Measurements from ENCODE around the gene TPRN.

TPRN gene

DNA sequence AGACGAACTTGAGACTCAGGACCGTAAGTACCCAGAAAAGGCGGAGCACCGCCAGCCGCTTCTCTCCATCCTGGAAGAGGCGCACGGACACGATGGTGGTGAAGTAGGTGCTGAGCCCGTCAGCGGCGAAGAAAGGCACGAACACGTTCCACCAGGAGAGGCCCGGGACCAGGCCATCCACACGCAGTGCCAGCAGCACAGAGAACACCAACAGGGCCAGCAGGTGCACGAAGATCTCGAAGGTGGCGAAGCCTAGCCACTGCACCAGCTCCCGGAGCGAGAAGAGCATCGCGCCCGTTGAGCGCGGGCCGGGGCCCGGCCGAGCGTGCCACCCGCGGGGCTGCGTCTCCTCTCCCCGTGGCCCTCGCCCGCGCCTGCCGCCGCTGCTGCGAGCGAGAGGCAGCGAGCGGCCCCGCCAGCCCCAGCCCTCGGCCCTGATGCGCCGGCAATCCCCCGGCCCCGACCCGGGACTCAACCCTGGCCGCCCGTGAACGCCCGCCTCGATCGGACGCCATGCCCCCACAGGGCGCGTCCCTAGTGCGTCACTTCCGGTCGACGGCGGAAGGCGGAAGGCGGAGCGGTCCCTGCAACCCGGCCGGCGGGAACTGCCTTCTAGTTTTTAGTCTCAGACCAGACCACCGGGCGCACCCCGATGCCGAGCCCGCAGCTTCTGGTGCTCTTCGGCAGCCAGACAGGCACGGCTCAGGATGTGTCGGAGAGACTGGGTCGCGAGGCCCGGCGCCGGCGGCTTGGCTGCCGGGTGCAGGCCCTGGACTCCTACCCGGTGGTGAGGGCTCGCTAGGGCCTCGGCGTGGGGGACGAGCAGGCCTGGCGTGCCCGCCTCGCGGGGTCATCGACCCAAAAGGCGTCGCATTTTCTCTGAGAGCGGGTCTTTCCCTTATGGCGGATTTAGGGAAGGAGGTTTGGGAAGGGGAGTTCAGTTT lies 4.9 kb upstream of the TPRN start, which contains the start of the genes NDOR1 and TMEM203:
Gene NDOR1 (plus strand): TSS at position 575 of the 944 bp plus-strand sequence. CDS start 78 bp downstream, at position 653.
Gene TMEM203 (minus strand): TSS at position 523 of the 944 bp plus-strand sequence. CDS start 234 bp downstream, at position 289.
- peak; percentile 96 to 97 for DNase-seq

DNA sequence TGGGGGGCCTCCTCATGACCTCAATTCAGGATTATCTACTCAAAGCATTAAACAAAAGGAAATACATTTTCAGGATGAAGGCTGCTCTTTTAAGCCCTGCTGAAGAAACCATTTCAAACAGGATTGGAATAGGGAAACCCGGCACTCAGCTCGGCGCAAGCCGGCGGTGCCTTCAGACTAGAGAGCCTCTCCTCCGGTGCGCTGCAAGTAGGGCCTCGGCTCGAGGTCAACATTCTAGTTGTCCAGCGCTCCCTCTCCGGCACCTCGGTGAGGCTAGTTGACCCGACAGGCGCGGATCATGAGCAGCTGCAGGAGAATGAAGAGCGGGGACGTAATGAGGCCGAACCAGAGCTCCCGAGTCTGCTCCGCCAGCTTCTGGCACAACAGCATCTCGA lies 4.2 kb upstream of the TPRN start:
- DNase-seq = no peak

DNA sequence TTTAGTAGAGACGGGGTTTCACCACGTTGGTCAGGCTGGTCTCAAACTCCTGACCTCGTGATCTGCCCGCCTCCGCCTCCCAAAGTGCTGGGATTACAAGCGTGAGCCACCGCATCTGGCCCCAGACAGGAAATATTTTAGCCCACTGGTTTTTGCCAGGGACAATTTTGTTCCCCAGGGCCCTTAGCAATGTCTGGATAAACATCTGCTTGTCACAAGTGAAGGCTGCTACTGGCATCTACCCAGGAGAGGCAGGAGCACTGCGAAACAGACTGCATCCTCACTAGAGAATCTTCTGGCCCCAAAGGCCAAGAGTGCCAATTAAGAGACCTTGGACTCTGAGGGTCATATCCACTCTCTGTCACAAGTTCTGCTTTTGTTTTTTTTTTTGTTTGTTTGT lies 2.4 kb upstream of the TPRN start:
- no peak for DNase-seq

GRCh38 chr9:137201205-137201868 lies 796 bp upstream of the TPRN start:
- DNase-seq = no peak

GRCh38 chr9:137199411-137200121 lies 975 bp downstream of the TPRN start:
- DNase-seq = no peak

DNA sequence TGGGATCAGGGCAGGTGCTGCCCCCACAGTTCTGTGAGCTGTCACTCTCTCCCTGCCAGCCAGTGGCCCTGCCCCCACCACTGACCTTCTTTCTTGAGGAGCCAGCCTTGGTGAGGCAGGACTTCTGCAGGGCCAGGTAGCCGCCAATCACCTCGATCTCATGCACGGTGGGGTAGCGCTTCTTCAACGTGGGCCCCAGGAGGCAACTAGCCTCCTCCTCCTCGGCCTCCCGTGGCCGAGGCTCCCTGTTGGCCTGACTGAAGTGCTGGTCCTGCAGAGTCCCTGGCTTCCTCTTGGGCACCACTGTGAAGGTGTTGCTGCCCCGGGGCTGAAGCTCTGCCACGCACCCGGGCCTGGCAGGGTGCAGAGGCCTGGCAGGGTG lies 1.6 kb downstream of the TPRN start:
- DNase-seq = no peak

DNA sequence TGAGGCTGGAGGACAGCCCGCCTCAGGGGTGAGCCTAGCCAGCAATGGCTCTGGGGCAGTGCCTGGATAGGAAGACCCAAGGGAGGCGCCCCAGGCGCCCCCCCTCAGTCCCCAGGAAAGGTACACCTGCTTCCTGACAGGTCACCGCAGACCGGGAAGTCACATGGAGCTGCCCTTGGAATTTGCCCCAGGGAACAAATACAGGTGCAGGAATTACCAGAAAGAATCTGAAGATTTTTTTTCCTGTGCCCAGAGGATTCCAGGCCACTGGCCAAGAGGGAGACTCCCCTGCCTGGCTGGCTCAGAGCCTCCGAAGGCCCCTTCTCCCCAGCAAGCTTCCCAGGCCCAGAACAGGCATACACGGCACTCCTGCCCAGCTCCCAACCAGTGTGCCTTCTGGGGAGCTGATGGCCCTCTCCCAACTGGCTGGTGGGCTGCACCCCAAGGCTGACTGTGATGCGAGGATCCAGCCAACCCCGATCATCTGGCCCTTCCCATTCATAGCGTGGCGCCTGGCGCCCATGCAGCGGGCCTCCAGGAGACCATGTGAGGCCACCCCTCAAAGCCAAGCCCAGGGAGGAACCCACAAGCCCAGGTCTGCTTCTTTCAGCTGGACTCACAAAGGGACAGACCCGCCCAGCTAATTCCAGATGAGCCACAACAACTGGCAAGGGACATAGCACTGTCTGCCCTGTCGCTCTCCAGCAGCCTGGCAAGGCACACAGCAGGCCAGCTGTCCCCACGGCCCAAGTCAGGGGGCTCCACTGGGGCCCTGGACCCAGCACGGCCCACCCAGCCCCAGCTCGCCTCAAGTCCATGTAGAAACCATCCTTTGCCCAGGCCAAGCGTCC lies 2.3 kb downstream of the TPRN start:
- DNase-seq = no peak

- no peak for DNase-seq
Observed at GRCh38 chr9:137195525-137196220, 4.9 kb downstream of the TPRN start.

DNA sequence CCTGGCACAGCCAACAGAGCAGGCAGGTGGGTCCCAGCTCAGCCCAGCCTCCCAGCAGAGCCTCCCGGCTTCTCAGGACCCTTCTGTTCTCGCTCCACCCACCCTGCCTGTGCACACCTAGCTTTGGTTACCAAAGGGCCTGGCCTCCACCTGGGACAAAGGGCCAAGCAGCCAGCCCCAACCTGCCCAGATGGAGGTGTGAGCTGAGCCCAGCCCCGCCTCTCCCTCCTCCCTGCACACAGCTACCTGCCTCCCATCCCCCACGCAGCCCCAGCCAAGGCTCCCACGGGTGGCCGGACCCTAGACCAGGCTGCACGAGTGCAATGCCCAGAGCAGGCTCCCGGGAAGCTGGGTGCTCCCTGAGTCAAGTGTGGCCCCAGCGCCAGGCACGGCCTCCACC lies 5.6 kb downstream of the TPRN start:
- no peak for DNase-seq

DNA sequence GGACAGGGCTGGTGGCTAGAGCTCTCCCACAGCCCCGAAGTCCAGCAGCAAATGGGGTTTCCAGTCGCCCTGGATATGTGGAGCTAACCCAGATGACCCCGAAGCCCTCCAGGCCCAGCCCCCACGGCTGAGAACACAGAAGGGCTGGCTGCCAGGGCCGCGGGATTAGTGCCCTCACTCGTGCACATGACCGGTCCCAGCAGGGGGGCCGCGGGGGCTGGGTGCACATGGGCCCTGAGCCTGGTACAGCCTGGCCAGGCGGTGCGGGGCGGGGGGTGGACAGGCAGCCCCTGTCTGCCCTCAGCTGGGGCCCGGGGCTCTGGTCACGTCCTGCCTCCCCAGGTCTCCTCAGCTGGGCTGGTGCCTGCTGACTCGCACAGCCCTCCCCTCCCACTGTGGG lies 6.2 kb downstream of the TPRN start:
- no peak for DNase-seq

DNA sequence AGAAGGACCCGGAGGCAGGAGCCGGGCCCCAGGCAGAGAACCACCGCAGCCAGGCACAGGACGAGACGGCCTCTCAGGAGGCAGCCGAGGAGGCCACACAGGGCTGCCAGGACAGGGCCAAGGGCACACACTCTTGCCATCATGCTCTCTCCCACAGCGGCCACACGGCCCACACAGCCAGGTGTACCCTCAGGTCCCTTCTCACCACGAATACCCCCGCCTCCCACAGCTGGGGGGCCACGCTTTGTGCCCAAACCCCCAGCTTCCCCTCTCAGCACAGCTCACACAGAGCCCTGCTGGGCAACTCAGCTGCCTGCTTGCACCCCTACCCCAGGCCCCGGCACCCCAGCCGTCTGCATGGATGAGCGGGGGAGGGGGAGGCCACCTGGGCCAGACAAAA lies 6.8 kb downstream of the TPRN start:
- no peak for DNase-seq

DNA sequence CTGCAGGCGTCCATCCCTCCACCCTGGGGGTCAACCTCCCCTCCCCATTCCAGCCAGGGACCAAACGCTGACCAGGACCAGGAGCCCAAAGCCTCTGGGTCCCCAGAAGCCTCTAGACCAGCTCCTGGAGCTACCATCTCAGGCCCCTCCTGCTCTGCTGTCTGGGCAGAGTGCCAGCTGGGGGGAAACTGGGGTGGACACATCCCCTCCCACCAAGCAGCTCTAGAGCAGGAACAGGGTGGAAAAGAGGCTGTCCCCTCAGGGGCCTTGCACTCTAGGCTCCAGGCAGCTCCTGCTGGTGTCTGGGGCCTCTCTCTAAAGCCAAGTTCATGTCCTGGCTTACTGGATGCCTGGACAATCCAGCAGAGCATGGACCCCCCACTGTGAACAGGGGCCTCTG lies 7.7 kb downstream of the TPRN start:
- DNase-seq = no peak

DNA sequence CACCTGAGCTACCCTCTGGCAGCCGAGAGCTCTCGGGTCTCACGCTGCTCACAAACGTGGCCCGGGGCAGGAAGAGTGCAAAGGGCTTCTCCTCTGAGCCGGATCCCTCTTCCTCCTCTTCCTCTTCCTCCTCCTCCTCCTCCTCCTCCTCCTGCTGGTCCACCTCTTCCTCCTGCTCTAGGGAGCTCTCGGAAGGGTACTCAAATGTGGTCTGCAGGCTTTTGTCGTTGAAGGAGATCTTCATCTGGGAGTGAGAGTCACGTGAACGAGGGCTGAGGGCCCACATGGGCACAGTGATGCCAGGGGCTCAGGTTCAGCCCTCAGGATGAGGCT lies 8.1 kb downstream of the TPRN start:
- no peak for DNase-seq

GRCh38 chr9:137191691-137192447 lies 8.7 kb downstream of the TPRN start:
- DNase-seq = no peak

DNA sequence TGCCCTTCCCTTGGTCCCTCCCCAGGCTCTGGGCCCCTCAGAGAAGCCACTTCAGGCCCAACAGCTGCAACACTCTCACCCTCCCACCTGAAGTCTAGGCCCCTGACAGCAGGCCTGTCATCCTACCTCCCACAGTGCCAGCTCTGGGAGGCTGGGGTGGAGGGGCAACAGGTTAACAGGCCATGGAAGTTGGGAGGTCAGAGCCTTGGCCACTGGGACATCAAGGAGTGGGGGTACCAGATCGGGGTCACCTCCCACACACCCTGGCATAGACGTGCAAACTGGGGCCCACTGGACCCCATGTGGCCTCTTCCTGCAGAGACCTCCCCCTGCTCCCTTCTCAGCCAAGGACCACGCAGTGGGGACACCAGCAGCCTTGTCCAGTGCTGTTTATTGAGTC lies 9.3 kb downstream of the TPRN start:
- DNase-seq = no peak

DNA sequence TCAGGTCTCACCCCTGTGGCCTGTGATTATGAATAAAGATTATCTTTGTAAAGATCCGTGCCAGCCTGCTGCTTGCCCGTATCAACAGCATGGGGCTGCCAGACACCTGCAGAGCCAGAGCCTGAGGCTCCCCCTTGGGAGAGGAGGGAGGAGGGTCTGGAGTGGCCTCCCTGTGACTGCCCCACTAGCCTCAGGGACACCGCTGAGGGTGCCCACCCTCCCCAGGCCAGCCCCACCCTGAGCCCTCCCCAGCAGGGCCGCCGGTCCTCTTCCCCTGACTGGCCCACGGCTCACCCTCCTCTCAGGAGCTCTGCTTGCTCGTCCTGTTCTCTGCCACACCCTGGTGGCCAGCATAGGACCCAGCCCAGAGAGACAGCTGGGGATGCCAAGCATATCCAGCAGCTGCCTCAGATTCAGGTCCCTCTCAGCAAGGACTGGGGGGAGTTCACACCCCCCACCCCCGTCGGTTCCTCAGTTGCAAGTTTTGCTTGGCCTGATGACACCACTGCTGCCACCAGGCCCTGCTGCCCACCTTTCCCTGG lies 10.2 kb downstream of the TPRN start:
- no peak for DNase-seq

DNA sequence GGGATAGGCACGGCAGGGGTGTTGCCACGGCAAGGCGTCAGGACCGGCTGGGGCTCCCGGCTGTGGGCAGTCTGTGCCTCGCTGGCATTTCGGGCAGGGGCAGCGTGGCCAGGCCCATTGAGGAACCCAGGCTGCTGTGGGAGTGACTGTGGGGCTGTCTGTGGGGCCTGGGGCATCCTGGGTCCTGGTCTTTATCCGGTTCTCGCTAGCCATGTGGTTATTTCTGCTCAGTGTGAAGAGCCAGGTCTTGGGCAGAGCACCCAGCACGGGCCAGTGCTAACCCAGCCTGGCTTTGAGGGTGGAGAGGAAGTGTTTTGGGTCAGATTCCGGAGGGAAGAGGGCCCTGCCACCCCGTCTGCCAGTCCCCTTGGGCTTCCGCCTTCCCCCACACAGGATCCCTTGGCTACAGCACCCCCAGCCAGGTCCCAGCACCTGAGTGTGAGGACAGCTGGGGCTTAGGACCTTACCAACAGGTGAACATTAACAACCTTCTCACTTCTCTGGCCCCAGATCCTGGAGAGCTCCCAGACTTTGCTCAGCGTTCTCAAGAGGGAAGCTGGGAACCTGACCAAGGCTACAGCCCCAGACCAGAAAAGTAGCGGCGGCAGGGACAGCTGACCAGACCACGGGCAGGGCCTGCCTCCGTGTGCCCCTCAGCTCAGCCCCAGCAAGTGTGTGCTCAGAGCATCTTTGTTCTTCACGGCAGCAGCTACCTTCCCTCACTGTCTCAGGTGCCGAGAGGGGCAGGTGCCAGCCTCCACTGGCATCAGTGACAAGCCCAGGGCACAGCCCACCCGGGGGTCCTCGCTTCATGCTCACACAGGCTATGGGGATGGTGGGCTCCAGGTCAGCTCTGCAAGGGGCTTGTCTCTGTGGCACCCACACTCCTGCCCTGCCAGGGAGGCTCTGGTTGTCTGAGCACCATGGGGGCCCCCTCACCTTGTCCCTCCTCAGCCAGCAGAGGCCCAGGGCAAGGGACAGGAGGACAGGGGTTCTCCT lies 10.9 kb downstream of the TPRN start:
- DNase-seq = no peak

DNA sequence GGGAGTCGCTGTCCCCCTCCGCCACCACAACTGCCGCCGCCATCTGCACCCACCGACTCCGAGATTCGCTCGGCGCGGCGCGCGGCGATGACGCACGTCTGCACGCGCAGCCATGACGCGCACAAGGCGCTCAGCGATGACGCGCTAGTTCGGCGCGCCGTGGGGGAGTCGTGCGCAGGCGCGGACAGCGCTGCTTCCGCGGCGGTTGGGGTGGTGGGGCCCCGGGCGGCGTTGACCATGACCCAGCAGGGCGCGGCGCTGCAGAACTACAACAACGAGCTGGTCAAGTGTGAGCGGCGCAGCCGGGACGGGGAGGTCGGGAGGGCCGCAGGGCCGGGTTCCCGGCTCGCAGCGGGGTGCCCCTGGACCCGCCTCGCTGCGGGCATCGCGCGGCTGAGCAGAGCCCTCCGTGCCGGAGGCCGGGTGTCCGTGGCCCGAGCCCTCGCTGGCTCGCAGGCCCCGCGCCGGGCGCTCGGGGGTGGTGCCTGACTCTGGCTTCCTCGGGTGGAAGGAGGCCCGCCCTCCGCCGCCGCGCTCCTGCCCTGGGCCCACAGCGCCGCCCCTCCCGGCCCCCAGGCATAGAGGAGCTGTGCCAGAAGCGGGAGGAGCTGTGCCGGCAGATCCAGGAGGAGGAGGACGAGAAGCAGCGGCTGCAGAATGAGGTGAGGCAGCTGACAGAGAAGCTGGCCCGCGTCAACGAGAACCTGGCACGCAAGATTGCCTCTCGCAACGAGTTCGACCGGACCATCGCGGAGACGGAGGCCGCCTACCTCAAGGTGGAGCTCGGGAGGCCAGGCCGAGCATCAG lies 11.8 kb downstream of the TPRN start, which contains the start of the genes ANAPC2 and SSNA1:
Gene ANAPC2 (minus strand): TSS at position 71 of the 807 bp plus-strand sequence. CDS start 28 bp downstream, at position 43.
Gene SSNA1 (plus strand): TSS at position 187 of the 807 bp plus-strand sequence. CDS start 51 bp downstream, at position 238.
- peak; percentile 93 to 95 for DNase-seq
